Body of pancreas (tissue), 4 donors: Measurements from ENCODE around the gene LONRF2. TPM values are rescaled to one million over a fixed set of nuclear protein-coding genes. Genes with fewer than 3 reads are reported as not detected.
A peak's percentile ranks its signal among the peaks of the same experiment; 100 is the strongest.

Experiments
- ATAC-seq: fragments of 150-250 bp; one replicate; pipeline ENCODE4 v1.9.1; 2016
- DNase-seq, 4 donors: peaks; one replicate each; pipeline ENCODE4 v3.0.0-alpha.2; 2019
- H3K27ac ChIP-seq, 4 donors: fragments of 200-600 bp; sonication (generic); 1 replicate in 3 of 4; 2 replicates in 1 of 4; pipeline versions ENCODE4 v1.5.1 to v1.6.1; 2016 to 2019; ENCODE audit warnings: mild to moderate bottlenecking in 1 of 4, mixed read lengths in 1 of 4, moderate library complexity in 1 of 4
- H3K27me3 ChIP-seq, 2 donors: fragments of 200-600 bp; sonication (generic); one replicate each; pipeline ENCODE4 v1.6.0; 2016; ENCODE audit warnings: mild to moderate bottlenecking in 1 of 2
- H3K36me3 ChIP-seq, 2 donors: fragments of 200-600 bp; sonication (generic); replicated peaks in 1 of 2; 2 replicates each; pipeline ENCODE4 v1.5.1; 2016; ENCODE audit warnings: low read depth in 2 of 2; ENCODE audit not compliant: insufficient read depth in 1 of 2
- H3K4me1 ChIP-seq: fragments of 200-600 bp; sonication (generic); one replicate; pipeline ENCODE4 v1.6.0; 2016
- H3K4me3 ChIP-seq, 2 donors: fragments of 200-600 bp; sonication (generic); 1 replicate in 1 of 2; 2 replicates in 1 of 2; pipeline ENCODE4 v1.5.1; 2016 to 2019
- H3K9me3 ChIP-seq, 3 donors: fragments of 200-600 bp; sonication (generic); 1 replicate in 2 of 3; 2 replicates in 1 of 3; pipeline ENCODE4 v1.5.1; 2016
- POLR2A ChIP-seq, 3 donors: fragments of 450-650 bp; IDR thresholded peaks; one replicate each; pipeline ENCODE4 v1.6.1; 2016; ENCODE audit warnings: antibody characterized with exemption in 3 of 3, mild to moderate bottlenecking in 2 of 3
- WGBS, 2 donors: methylation state at CpG; one replicate each; pipeline ENCODE4 v1.1.5; 2017; 5-methylcytosine and 5-hydroxymethylcytosine counted together
- intact Hi-C: fragments of 100-400 bp; cut with DNase I; formaldehyde crosslinking; loops from one replicate; pipeline ENCODE4 v1.15.1; 2023
- total RNA-seq, 2 donors: library from RNA; depleted of rRNA; stranded (reverse); fragments of >200 nt; gene quantifications; one replicate each; pipeline ENCODE4 v1.1.0, GENCODE V29; 2016
- TF ChIP-seq, protein P1 (sequence below), 7 experiments: fragments of 450-650 bp in 4 of 7; fragments of 200-600 bp in 3 of 7; sonication (generic) in 3 of 7; IDR thresholded peaks; one replicate each; pipeline ENCODE4 v1.5.1; 2016 to 2019; ENCODE audit warnings: antibody characterized with exemption in 7 of 7

LONRF2 gene
- total RNA-seq, 2 donors from 2014 or later: 12.5 to 14.2 TPM

DNA sequence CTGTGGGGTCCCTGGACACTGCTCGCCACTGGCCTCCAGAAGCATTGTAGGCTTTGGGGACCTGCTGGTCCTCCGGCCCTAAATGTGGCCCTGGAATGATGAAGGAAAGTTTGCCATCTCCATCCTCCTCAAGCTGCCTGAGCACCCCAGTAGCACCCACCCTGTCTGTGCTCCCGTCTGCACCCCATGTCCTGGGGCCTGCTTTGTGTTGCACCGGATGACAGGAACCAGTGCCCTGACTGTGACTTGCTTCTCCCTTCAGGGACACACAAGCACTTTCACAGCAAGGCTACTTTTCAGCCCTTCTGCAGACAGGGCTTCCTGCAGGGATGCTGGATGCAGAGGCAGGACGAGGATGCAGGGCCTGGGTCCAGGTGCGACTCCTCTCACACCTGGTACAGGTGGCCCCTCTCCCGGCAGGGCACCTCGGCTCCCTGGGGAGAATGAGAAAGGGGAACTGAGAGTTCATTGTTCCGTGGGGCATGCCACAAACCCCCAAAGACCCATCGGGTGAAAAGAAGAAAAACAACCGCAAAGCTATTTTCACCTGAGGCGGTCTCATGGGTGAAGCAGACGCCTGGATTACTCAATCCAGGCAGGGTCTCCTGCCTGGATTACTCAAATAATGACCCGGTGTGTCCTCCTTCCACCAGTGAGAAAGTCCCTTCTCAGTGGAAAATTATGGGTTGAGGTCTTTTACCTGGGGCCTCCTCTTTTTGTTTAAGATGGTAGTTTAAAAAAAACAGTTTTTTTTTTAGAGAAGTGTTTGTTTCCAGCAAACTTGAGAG is 74.9 kb downstream of the LONRF2 start:
- Histone ChIP-seq H3K4me3 (no peak overlapping the region), H3K9me3 (no peaks in the 10 kb centered on the region), H3K36me3 (no peaks in the 10 kb centered on the region), H3K27ac (no peak overlapping the region), H3K4me1 (no peaks in the 10 kb centered on the region), H3K27me3 (no peaks in the 10 kb centered on the region)
- ATAC-seq: no peak
- 55 to 56% methylated on average over 4 to 14 of the region's 14 CpGs for WGBS, 2 donors
- TF ChIP-seq, protein P1, sequence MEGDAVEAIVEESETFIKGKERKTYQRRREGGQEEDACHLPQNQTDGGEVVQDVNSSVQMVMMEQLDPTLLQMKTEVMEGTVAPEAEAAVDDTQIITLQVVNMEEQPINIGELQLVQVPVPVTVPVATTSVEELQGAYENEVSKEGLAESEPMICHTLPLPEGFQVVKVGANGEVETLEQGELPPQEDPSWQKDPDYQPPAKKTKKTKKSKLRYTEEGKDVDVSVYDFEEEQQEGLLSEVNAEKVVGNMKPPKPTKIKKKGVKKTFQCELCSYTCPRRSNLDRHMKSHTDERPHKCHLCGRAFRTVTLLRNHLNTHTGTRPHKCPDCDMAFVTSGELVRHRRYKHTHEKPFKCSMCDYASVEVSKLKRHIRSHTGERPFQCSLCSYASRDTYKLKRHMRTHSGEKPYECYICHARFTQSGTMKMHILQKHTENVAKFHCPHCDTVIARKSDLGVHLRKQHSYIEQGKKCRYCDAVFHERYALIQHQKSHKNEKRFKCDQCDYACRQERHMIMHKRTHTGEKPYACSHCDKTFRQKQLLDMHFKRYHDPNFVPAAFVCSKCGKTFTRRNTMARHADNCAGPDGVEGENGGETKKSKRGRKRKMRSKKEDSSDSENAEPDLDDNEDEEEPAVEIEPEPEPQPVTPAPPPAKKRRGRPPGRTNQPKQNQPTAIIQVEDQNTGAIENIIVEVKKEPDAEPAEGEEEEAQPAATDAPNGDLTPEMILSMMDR (IDR thresholded peaks at IDR 0.05): no peak
- TF ChIP-seq POLR2A (IDR thresholded peaks at IDR 0.05): no peak
- intact Hi-C loops: loop anchor here (10.0 kb wide), 2 partner anchors 433 to 523 kb away; no protein-coding TSS in a partner anchor
- DNase-seq: no peak

DNA sequence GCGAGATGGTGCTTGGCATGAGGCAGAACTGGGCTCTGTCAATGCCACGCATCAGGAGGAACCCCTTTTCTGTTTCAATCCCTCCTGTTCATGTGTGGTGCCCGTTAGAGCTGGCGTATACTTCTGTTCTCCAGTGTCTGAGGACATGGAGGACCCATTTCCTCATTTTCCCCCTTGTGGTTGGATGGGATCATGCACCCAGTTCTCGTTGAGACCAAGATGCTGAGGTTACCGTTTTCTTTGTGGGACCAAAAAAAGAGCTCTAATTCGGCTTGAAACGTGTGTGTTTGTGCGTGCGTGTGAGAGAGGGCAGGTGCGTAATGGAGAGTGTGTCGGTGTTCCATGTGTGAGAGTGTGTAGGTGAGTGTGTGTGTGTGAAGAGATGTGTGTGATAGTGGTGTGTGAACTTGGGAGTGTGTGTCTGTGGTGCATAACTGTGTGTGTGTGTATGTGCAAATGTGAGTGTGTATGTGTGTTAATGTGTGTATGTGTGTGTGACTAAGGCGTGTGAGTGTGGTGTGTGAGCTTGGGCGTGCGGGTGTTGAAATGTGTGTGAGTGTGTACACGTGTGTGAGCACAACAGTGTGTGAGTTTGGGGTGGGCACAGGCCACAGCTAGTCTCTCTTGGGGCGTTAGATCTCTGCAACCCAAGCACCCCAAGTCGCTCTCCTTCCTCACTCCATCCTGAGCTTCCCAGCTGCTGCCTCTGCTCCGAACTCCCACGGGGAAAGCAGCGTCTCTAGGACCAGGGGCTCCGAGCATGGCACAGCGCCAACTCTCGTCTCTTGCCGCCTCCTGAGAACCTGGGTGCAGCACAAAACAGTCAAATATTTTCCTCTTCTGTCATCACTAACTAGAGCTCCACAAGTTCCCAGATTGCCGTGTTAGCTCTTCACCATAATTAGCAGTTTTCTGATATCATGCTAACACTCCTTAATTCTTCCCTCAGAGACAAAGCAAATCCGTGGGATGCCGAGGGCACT is 75.8 kb downstream of the LONRF2 start:
- H3K4me1 ChIP-seq: no peaks in the 10 kb centered on the region
- H3K4me3 ChIP-seq: no peak overlapping the region
- TF ChIP-seq POLR2A (IDR thresholded peaks at IDR 0.05): no peak
- TF ChIP-seq, protein P1 (IDR thresholded peaks at IDR 0.05): peak in 5 of 7 experiments; percentile 26 to 48 (median 35)
- DNase-seq: peak in 2 of 4 donors; percentile 22 to 28
- WGBS, 2 donors: 50% methylated on average over 28 of the region's 28 CpGs
- H3K36me3 ChIP-seq: no peaks in the 10 kb centered on the region
- intact Hi-C loops: loop anchor here (10.0 kb wide), 2 partner anchors 432 to 522 kb away; no protein-coding TSS in a partner anchor
- no peaks in the 10 kb centered on the region for H3K9me3 ChIP-seq
- H3K27ac ChIP-seq: no peak overlapping the region
- no peak for ATAC-seq
- no peaks in the 10 kb centered on the region for H3K27me3 ChIP-seq

DNA sequence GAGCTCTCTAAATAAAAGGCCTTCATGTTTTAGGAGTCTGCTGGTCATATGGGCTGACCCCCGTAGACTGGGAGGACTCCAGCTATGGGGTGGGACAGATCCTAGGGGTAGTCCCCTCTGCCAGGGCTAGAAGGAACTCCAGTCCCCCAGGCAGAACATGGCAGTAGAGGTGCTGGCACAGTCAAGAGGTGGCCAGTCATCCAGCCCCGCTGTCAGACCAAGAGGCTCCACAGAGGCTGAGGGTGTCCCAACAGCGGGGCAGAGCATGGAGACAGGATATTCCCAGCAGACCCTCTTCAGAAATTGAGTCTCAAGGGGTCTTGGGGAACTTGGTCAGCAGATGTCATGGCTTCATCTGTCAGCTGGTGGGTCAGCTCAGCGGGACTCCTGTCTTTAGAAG is 76.6 kb downstream of the LONRF2 start:
- 30 to 80% methylated on average over 1 to 4 of the region's 4 CpGs for WGBS, 2 donors
- Histone ChIP-seq H3K9me3 (no peaks in the 10 kb centered on the region), H3K4me1 (no peaks in the 10 kb centered on the region), H3K4me3 (no peak overlapping the region), H3K27ac (no peak overlapping the region), H3K27me3 (no peaks in the 10 kb centered on the region), H3K36me3 (no peaks in the 10 kb centered on the region)
- intact Hi-C loops: loop anchor here (10.0 kb wide), 2 partner anchors 431 to 521 kb away; no protein-coding TSS in a partner anchor
- TF ChIP-seq, protein P1 (IDR thresholded peaks at IDR 0.05): no peak
- no peak for TF ChIP-seq POLR2A (IDR thresholded peaks at IDR 0.05)
- ATAC-seq (no peak), DNase-seq (no peak)

DNA sequence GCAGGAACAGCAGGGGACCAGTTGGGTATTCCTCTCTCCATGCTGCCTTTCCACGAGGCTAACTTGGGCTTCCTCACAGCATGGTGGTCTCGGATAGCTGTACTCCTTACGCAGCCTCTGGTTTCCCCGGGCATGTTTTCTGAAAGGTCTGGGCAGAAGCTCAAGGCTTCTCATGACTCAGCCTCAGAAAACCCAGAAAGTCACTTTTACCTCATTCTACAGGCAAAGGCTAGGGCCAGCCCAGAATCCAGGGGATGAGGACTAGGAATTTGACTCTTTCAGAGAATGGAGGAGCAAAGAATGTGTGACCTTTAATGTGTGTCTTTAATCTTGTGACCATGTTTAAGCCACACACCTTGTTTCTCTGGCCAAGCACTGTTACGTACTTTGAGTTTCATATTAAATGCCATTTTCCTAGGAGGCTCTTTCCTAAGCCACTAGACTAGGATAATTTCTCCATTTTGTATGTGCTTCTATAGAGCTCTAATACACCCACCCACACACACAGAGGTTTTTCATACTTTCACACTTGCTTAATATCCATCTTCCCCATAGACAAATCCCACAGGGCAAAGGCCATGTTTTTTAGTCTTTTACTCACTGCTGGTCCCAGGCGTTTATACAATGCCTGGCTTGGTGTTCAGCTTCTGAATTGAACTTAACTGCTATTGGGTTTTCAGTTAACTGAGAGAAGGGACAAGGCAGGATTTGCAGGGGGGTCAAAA is 77.3 kb downstream of the LONRF2 start:
- 72 to 73% methylated on average over 3 to 6 of the region's 6 CpGs for WGBS, 2 donors

More for the DNA sequence above, 77.3 kb downstream of the LONRF2 start:
- Histone ChIP-seq H3K27me3 (no peaks in the 10 kb centered on the region), H3K9me3 (no peaks in the 10 kb centered on the region), H3K4me1 (no peaks in the 10 kb centered on the region), H3K27ac (no peak overlapping the region), H3K4me3 (no peak overlapping the region), H3K36me3 (no peaks in the 10 kb centered on the region)
- ATAC-seq (no peak), DNase-seq (no peak)
- intact Hi-C loops: loop anchor here (5.0 to 10.0 kb wide), 3 partner anchors 430 to 688 kb away; no protein-coding TSS in a partner anchor
- TF ChIP-seq, protein P1 (IDR thresholded peaks at IDR 0.05): no peak
- TF ChIP-seq POLR2A (IDR thresholded peaks at IDR 0.05): no peak
